ENCODE results near the gene TMCC2.

TMCC2 gene

DNA sequence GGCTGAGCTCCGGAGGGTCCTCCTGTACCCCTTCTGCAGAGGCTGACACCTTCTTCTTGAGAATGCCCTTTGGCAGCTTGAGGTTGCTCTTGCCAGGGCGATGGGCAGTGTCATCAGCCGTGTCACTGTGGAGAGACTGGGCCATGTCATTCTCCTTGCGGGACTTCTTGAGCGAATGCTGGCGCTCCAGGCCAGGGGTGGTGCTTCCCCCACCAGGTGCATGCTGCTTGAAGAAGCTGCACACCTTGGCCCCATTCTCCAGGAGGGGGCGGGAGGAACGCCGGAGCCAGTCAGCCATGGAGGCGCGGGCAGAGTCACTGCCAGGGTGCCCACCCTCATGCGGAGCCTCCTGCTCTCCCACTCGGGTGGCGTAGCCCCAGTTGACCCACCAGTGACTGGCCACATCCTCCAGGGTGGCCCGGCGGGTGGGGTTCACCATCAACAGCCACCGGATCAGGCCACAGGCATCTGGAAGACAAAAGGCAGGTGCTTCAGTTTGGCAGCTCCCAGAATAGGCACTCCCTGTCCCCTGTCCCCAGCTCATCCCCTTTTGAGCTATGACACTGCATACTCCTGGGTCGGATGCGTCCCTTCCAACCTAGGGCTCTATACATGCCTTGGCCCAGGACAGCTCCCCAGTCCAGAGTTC is 76.4 kb downstream of the TMCC2 start:
- no peak for DNase-seq

DNA sequence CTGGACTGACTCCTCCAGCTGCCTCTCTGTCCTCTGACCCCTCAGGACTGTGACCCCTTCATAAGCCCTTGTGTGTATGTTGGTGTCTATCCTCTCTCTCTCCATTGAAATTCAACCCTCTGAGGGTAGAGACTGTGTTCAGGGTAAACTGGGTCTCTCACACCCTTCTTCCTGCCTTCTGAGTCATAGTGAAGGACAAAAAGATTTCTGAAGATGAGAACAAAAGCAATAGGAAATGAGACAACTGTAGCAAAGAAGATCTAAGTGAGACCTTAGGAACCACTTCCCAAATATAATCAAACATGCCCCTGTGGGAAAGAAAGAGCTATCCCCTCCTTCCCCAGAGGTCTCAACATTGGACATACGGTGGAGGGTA is 76.9 kb downstream of the TMCC2 start:
- no peak for DNase-seq

DNA sequence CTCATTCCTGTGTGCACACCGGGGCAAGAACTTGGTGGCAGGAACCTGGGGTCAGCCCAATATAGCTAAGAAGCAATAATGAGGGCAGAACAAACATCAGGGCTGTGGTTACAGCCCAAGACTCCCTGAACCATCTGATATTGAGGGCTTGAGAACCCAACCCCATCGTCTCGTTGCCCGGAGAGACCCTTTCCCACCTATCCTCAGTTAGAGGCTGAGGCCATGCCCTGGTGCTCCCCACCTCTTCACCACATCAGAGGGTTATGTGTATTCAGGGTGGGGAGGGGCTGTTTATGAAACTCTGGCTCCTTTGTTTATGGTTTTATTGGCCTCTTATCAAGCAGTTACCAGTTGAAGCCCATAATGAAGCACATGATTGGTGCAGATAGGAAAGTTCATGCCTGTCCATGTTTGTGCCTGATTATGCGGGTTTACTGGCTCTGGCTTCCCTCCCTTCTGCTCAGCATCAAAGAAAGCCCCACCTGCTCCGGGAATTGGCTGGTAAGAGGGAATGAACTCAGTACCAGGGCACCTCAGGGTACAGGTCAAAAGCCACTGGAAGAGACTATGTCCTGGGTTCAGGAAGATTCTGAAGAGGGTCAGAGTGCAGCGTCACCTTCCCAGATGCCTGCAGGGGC is 79.3 kb downstream of the TMCC2 start:
- DNase-seq = no peak

DNA sequence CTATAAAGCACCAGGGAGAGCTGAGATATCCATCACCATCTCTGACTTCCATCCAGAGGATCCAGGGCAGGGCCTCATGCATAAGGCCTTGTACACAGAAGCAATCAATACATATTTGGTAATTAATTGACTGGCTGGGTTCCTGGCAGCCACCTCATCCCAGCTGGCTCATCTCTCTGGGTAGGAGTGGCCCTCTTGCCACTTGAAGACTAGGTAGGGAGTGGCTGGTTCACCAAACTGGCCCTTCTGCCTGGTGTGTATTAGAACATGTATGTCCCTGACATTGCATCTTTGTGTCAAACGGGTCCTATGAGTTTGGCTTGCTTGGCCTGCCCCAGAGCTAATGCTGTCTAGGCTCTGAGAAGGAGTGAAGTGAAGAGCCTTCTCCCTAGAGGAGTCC is 82.0 kb downstream of the TMCC2 start:
- no peak for DNase-seq

DNA sequence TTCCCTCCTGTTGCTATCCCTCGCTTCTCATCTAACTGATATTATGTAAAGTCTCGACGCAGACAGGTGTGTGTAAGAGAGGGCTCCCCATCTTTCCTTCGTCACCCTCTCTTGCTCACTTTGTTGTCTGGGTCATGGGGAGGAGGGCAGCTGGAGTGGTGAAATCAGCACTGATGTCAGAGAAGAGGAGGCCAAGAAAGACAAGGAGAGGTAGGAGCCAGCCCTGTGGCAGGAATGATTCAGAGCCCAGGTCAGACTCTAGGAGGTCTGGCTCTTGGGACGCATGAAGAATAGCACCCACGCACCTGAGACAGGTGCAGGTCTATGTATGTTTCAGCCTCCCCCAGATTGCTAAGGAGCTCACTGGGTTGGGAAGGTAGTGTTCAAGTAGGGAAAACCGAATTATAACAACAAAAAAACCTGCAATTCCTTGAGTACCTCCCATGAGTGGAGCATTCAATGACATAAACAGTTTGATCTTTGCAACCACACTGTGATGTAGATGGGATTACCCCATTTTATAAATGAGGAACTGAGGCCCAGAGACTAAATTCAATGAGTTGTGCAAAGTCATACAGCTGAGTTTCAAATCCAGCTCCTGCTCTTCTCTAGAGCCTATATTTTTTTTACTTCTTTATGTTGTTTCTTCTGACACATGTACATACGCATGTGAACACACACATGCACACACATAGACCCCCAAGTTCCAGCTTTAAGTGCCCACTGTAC is 83.4 kb downstream of the TMCC2 start:
- no peak for DNase-seq

DNA sequence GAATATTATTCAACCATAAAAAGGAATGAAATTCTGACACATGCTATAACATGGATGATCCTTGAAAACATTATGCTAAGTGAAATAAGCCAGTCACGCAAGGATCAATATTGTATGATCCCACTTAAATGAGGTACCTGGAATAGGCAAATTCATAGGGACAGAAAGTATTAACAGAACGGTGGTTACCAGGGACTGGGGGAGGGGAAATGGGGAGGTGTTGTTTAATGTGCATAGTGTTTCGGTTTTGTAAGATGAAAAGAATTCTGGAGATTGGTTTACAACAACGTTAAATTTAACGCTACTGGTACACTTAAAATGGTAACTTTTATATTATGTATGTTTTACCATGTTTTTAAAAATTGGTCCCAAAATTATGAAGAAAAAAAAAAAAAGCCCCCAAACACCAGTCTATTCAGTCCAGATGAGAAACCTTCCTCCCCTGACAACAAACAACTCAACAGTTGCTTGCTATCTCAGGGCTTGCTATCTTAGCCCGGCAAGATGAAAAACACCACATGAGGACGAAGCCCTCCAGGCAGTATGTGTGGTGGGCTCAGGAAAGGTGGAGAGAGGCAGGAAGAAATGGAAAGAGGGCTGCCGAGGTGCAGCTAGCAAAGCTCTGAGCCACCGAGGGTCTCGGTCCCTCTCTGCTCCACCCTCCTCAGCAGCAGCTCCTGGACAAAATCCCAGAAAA is 85.3 kb downstream of the TMCC2 start:
- DNase-seq = no peak

DNA sequence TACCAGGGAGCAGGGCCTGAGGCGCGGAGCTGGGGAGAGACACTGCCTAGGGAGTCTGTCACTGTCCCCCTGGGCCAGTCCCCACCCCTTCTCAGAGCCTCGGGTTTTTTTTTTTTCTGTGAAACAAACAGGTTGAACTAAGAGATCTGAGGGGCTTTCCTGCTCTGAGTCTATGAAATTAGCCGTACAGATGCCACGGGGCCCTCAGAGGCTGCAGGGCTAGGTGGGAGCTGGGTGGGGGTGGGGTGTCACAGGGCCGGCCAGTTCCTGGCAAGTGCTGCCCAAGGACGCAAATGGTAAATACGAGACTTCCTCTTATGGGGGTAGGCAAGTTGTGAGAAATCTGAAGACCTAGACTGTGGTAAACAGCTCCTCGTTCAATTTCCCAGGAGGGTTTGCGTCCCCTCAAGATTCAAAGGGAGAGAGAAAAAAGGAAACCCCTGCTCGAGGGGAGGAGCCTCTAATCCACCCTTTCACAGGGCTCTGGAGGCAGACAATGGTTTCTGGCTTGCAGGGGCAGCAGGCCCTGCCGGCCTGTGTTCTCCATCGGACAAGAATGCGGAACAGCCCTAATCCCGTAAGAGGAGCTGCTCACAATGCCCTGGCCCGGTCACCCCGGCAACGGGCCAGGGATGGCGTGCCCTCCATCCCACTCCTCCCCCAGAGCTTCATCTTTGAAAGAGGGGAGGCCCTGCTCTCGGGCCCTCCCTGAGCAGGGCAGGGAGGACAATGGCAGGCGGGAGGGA is 86.0 kb downstream of the TMCC2 start:
- DNase-seq = no peak

DNA sequence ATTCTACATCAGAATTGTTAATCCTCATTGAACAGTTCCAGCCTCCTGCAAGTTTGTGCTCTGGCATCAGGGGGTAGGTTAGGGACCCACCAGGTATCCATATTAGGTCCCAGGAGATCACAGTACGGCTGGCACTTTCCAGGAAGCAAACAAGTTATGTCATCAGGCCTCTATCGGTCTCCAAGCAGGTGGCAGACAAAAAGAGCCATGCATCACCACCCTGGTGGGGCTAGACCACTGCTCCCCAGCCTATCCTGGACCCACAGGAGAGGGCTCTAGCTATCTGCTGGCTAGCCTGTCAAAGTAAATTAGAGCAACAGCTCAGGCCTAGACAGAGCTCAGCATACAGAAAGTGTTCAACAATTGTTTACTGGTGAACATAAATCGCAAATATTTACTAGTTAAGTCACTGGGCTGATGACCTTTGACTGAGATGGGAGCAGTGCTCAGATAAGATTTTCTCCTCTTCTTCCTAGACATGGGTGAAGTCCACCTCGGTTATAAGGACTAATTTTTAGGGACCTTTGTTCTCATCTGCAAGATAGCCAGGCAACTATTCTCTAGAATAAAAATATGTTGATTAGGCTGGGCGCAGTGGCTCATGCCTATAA is 87.4 kb downstream of the TMCC2 start:
- no peak for DNase-seq

DNA sequence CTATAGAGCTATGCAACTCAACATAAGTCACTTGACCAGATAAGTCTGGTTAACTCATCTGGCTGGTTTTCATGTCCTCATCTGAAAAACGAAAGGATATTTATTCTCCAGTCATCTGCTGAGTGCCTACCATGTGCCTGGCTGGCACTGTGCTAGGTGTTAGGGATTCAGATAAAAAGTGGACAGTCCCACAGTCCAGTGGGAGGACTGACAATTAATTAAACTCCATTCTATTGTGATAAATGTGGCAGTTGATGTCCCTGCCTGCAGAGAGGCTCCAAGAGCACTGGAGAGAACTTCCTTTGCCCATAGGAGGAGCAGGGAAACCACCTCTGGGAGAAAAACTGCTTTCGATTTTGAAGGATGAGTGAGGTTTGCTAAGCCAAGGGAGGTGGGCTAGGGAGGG is 88.4 kb downstream of the TMCC2 start:
- no peak for DNase-seq

DNA sequence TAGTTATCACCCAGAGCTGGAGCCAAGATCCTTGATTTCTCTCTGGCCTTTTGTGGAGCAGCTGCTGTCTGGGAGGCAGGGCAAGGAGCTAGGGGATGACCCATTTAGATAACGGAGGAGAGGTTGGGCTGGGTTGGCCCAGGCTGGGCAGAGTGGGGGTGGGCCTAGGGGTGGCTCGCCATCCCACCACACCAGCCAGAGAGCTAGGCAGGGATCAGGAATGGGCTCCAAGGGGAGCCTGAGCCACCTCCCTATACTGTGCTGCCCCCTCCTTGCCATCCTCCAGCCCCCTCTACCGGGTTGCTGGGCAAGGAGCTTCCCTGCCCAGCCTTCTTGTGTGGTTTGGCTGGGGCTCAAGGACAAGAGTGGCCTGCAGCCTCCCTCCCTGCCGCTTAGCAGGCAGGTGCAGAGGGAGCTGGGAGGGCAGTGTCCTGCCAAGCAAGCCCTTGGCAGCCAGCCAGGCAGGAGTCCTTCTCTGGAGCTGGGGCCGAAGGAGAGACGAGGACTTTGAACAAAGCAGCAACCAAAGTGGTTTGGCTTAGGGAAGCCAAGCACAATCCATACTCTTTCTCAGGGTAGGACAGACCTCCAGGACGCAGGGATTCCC is 89.7 kb downstream of the TMCC2 start:
- DNase-seq = peak; percentile 63

DNA sequence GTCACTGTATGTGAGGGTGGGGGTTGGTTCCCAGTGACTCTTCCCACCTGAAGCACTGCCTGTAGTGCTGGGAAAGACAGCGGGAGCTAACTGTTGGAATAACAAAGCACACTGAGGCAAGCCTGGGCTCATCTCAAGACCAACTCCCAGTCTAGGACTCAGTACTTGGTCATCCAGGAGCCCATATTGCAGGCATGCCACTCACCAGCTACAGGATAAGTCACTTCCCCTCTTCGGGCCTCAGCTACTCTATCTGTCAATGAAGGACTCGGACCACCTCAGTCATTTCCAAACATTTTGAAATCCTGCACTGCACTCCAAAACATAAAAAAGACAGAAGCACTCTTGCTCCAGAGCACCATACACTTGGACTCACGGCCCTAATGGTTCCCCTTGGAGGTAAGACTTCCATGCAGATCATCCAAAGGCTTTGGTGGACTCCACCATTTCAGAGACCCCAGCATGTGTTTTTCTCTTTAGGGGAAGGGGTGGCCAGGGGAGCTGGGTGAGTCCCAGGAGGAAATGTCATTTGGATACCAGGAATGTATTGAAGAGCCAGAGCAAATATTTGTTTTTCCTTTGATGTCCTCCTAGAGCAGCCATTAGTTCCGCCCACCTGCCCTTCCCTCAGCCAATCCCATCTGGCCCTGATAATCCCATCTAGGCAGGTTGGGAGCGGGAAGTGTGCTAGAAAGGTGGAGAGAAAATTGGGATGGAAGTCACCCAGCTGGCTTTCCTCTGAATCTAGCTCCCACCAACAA is 90.7 kb downstream of the TMCC2 start:
- DNase-seq = peak; percentile 62

DNA sequence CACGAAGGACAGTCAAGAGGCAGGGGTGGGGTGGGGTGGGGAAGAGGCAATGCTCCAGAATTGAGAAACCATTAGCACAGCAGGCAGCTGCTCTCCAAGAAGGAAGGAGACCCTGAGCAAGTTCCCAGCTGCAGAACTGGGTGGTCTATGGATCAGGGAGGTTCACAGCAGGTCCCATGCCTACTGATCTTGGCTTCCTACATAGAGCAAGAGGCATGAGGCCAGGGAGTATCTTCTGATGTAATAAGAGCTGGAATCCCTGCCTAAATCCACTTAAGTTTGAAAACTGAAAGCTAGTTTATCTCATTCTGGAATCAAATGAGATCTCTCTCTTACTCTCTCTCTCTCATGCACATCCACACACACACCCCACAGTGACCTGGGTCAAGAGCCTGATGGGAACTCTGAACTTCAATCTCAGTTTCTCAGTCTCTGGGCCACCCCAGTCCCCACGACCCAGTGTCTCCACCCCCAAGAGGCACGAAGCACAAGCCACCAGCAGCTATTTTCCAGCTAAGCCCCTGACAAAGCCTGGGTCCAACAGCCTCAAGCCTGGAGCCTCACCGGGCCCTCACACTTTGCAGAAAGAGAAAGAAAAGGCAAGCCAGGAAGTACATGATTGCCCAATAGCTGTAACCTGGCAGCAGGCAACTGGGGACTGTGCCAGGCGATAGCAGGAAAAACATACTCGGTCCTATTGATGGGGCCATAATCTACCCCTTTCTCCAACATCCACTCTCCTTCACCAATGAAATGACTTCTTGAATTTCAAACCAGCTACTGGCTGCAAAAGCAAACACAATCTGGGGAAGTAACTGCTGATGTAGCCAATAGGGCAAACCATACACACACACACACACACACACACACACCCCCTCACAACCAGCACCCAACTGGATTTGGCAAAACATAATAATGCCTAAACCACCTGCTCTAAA is 91.6 kb downstream of the TMCC2 start:
- DNase-seq = peak; percentile 22

DNA sequence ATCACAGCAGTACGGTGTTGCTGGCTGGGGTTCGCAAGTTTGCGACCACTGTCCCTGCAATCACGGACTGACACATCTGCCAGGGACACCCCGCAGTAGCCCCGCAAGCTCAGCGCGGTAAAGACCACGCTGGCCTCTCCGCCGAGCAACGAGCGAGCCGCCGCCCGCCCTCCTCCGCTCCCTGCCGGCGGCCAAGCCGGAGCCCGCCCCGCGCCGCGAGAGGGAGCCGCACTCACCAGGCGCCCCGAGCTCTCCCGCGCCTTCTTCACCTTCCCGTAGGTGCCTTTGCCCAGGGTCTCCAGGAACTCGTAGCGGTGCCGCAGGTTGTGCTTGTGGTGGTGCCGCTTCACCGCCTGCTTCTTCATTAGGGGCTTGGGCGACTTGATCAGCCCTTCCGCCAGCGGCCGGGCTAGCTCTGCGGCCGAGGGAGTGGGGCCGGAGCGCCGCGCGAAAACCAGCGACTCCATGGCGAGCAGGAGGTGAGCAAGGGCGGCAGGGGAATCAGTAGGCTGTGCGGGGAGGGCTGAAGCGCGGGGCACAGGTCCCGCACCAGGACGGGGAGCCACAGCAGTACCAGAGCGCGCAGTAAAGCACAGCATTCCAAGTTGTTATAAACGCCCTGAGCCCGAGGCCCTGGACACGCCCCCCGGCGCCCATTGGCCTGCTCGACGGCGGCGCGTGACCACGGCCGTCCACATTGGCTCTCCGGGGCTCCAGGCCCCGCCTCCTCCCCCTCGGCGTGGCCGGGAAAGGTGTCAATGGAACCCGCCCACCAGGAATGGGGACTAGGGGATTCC is 93.6 kb downstream of the TMCC2 start, which contains the start of gene NUAK2:
Gene NUAK2, minus strand, starts transcription at position 584 of the 797 bp plus-strand sequence. Its CDS starts 117 bp downstream, at position 467.
- peak; percentile 48 for DNase-seq

DNA sequence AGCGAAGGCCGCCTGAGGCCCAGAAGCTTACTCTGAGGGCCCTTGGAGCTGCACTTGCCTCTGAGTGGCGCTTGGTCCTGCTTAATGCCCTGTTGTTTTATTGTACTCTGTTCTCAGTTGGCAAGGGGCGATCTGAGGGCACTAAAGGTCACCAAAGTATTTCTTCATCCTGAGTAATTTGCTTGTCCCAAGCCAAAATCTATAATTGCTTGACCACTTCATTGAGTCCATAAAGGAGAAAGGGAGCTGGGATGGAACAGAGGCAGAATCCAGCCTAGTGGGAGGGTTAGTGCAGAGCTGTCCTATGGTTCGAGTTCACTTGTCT is 94.2 kb downstream of the TMCC2 start:
- no peak for DNase-seq
